Measurements from ENCODE around the gene DNAJB8.

DNAJB8 gene

DNA sequence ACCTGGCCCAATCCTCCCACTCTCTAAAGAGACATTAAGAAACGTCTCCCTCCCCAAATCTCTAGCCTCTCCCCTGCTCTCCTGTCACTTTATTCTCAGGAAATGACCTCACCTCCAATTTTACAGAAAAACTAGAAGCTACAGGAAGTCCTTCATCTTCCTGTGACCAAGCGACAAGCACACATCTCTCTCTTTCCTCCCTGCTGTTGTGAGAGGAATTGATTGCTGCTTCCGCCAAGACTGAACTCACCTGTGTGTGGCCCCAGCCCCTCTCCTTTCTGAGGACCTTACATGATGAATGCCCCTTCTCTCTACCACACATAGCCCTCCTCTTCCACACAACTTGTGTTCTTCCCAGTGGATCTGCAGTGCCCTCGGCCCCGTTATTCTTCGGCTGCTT, 18.2 kb downstream of the DNAJB8 start:
- TF ChIP-seq, protein P1, sequence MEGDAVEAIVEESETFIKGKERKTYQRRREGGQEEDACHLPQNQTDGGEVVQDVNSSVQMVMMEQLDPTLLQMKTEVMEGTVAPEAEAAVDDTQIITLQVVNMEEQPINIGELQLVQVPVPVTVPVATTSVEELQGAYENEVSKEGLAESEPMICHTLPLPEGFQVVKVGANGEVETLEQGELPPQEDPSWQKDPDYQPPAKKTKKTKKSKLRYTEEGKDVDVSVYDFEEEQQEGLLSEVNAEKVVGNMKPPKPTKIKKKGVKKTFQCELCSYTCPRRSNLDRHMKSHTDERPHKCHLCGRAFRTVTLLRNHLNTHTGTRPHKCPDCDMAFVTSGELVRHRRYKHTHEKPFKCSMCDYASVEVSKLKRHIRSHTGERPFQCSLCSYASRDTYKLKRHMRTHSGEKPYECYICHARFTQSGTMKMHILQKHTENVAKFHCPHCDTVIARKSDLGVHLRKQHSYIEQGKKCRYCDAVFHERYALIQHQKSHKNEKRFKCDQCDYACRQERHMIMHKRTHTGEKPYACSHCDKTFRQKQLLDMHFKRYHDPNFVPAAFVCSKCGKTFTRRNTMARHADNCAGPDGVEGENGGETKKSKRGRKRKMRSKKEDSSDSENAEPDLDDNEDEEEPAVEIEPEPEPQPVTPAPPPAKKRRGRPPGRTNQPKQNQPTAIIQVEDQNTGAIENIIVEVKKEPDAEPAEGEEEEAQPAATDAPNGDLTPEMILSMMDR (conservative IDR thresholded peaks at IDR 0.05) = no peak
- no peak overlapping the region for H3K27ac ChIP-seq

DNA sequence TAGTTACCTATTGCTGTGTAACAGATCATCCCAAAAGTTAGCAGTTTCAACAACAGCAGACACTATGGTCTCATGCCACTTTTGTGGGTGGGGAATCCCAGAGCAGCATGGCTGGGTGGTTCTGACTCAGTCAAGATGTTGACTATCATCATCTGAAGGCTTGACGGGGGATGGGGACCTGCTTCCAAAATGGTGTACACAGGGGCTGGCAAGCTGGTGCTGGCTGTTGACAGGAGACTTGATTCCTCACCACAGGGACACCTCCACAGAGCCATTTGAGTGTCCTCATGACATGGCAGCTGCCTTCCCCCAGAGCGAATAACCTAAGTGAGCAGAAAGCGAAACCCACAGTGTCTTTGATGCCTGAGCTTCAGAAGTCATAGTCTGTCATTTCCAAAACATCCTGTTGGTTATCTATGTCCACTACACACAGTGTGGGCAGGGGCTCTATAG, 19.1 kb downstream of the DNAJB8 start:
- TF ChIP-seq, protein P1 (conservative IDR thresholded peaks at IDR 0.05) = no peak
- no peak overlapping the region for H3K27ac ChIP-seq

DNA sequence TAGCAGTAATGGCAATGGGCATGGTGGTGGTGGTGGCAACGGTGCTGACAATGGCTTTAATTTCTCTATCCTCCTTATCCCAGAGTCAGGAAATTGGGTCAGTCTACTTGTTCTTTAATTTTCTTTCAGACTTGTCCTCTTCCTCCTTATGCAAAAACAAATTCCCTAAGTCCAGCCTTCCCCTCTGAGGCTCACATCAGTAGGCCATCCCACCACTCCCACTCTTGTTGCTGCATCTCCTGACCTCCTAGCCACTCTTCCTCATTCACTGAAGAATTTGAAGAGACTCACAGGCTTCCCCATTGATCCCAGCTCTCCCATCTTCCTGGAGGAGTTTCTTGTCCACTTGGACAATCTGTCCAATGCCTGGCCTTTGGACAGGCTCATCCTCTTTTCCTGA, 19.9 kb downstream of the DNAJB8 start:
- H3K27ac ChIP-seq = no peak overlapping the region
- TF ChIP-seq, protein P1 (conservative IDR thresholded peaks at IDR 0.05) = no peak

DNA sequence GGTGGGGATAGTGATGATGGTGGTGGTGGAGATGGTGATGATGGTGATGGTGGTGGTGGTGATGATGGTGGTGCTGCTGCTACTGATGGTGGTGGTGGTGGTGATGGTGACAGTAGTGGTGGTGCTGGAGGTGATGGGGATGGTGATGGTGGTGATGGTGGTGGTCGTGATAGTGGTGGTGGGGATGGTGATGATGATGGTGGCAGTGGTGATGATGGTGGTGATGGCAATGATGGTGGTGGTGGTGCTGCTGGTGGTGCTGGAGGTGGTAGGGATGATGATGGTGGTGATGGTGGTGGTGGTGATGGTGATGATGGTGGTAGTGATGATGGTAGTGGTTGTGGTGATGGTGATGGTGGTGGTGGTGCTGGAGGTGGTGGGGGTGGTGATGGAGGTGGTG, 21.3 kb downstream of the DNAJB8 start:
- TF ChIP-seq, protein P1 (conservative IDR thresholded peaks at IDR 0.05) = no peak
- no peak overlapping the region for H3K27ac ChIP-seq

DNA sequence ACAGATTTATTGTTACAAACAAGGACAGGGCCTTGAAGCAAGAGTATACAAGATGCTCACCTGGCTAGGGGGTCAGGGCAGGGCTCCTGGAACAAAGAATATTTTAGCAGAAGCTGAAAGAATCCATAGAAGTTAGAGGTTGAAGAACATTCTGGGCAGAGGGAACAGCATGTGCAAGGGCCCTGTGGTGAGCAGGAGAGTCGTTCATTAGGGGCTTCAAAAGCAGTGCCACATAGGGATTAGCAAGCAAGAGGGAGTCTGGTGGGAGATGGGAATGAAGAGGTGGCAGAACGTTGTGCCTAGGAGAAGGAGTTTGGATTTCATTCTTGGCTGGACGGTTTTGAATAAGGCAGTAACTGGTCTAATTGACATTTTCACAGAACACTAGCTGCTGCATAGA, 22.9 kb downstream of the DNAJB8 start:
- H3K27ac ChIP-seq = no peak overlapping the region
- TF ChIP-seq, protein P1 (conservative IDR thresholded peaks at IDR 0.05) = no peak

DNA sequence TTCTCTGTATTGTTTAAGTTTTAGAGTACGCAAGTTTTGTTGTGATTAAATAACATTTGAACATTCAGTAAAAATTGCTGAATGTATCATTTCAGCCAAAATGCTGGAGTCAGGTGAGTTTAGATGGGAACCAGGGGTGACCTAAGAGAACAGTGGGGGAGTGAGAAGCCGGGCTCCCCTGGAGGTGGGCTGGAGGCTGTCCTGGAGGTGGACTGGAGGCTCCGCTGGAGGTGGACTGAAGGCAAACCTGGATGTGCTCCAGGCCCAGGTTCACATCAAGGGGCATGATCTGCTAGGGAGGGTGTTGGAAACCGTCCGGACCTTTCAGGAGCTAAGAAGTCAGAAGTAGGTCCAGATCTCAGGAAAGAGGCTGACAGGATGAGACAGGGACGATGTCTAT, 23.7 kb downstream of the DNAJB8 start:
- TF ChIP-seq, protein P1 (conservative IDR thresholded peaks at IDR 0.05) = no peak
- no peak overlapping the region for H3K27ac ChIP-seq

DNA sequence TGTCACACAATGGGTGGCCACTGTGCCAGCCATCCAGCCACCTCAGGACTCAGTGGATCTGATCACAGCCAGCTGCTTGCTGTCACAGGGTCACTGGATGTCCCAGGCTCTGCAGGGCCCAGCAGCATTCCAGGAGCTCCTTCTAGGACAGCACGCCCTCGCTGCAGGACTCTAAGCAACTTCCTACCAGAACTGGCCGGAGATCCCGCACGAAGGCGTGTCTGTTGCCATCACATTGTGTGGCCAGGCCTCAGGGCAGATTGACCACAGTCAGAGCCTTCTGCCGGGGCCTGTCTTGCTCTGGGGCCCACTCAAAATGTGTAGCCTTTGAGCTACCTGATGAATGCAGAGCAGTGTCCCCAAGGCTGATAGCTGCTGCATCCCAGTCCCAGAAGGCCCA, 24.6 kb downstream of the DNAJB8 start:
- H3K27ac ChIP-seq = no peak overlapping the region
- TF ChIP-seq, protein P1 (conservative IDR thresholded peaks at IDR 0.05) = no peak

DNA sequence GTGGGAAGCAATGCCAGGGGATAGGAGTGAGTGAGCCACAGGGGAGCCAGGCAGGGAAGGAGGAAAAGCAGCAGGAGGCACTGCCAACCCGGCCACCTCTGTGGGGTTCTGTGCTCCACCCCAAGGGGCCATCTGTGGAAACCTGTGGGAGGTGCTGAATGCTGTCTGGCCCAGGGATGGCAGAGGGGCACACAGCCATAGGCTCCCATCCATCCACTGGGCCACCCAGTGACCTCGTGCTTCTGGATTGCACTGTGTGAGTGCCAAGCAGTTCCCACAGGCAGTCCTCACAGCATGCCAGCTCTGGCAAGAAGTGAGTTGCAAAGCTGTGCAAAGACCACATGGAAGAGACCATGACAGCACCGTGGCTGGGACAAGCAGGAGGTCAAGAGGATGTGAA, 27.5 kb downstream of the DNAJB8 start:
- TF ChIP-seq, protein P1 (conservative IDR thresholded peaks at IDR 0.05) = no peak
- H3K27ac ChIP-seq = no peak overlapping the region
